ENCODE measurements around the gene USF2. TPM values are rescaled to one million over a fixed set of nuclear protein-coding genes. Genes with fewer than 3 reads are reported as not detected.

USF2 gene
- total and polyA plus RNA-seq, 2 of the 4 experiments (the other 2 are of a cell fraction): 21.3 to 65.6 TPM

GRCh38 chr19:35236638-35237400, 31.9 kb upstream of the USF2 start:
- Histone ChIP-seq H2AK9ac (replicated peaks; ENCODE audit: low read depth, low read length, poor library complexity) (no peak overlapping the region), H2BK20ac (ENCODE audit: low read depth, low read length) (no peak overlapping the region), H3K4me1 (ENCODE audit: control insufficient read depth, insufficient read depth, low read length) (no peaks in the 10 kb centered on the region), H3K36me3 (ENCODE audit: control insufficient read depth, insufficient read depth, low read length) (no peaks in the 10 kb centered on the region), H4K91ac (ENCODE audit: insufficient read depth, low read depth, low read length) (no peak overlapping the region), H2BK5ac (ENCODE audit: low read depth, low read length, poor library complexity, severe bottlenecking) (no peak overlapping the region), H3K27ac (ENCODE audit: insufficient read depth, low read length) (no peak overlapping the region), H3K4me2 (ENCODE audit: low read depth, low read length) (no peak overlapping the region), H2BK15ac (ENCODE audit: low read depth, low read length) (no peak overlapping the region), H4K5ac (ENCODE audit: low read depth, low read length) (no peak overlapping the region), H2BK120ac (ENCODE audit: low read depth, low read length) (no peak overlapping the region), H3K27me3 (ENCODE audit: control insufficient read depth, insufficient read depth, low read length) (no peaks in the 10 kb centered on the region), H3K14ac (replicated peaks; ENCODE audit: low read depth, low read length) (no peak overlapping the region), H3K4me3 (ENCODE audit: insufficient read depth, low read depth, low read length) (no peak overlapping the region), H3K9me1 (ENCODE audit: insufficient read depth, low read length) (no peaks in the 10 kb centered on the region), H3K18ac (ENCODE audit: low read depth, low read length) (no peak overlapping the region), H3K4ac (ENCODE audit: low read depth, low read length) (no peak overlapping the region), H4K8ac (ENCODE audit: low read depth in 2 of 2, low read length in 2 of 2) (no peak overlapping the region), H2AFZ (replicated peaks; ENCODE audit: low read length, poor library complexity) (no peak overlapping the region), H3K9me3 (ENCODE audit: control insufficient read depth, insufficient read depth, low read length) (no peaks in the 10 kb centered on the region), H2AK5ac (ENCODE audit: low read depth, low read length) (no peak overlapping the region), H3K56ac (ENCODE audit: extremely low read depth, insufficient read depth, low read length) (no peak overlapping the region), H3K79me1 (ENCODE audit: low read depth in 1 of 2, low read length in 2 of 2) (no peaks in the 10 kb centered on the region), H4K20me1 (ENCODE audit: insufficient read depth, low read length) (no peaks in the 10 kb centered on the region), H3K23ac (ENCODE audit: low read depth, low read length) (no peak overlapping the region), H3K9ac (ENCODE audit: low read depth, low read length) (no peak overlapping the region)
- intact Hi-C loops (cut with micrococcal nuclease): no loop called here
- TF ChIP-seq RFX5 (IDR thresholded peaks at IDR 0.05; ENCODE audit: low read depth, low read length) (no peak), RAD21 (IDR thresholded peaks at IDR 0.05; ENCODE audit: low read length) (no peak), MAFK (IDR thresholded peaks at IDR 0.05; ENCODE audit: low read depth, low read length) (no peak), USF2 (IDR thresholded peaks at IDR 0.05; ENCODE audit: low read depth, low read length) (no peak), CHD1 (IDR thresholded peaks at IDR 0.05; ENCODE audit: low read depth, low read length) (no peak), MAZ (IDR thresholded peaks at IDR 0.05; ENCODE audit: borderline replicate concordance, low read depth, low read length) (no peak), FOS (IDR thresholded peaks at IDR 0.05; ENCODE audit: low read depth, low read length) (no peak), NFE2L2 (IDR thresholded peaks at IDR 0.05; ENCODE audit: low read depth, low read length) (no peak), RCOR1 (IDR thresholded peaks at IDR 0.05; ENCODE audit: insufficient replicate concordance, low read length) (no peak), MXI1 (IDR thresholded peaks at IDR 0.05; ENCODE audit: borderline replicate concordance, low read depth, low read length) (no peak), SMC3 (IDR thresholded peaks at IDR 0.05; ENCODE audit: low read depth, low read length) (no peak)
- TF ChIP-seq, protein P1, sequence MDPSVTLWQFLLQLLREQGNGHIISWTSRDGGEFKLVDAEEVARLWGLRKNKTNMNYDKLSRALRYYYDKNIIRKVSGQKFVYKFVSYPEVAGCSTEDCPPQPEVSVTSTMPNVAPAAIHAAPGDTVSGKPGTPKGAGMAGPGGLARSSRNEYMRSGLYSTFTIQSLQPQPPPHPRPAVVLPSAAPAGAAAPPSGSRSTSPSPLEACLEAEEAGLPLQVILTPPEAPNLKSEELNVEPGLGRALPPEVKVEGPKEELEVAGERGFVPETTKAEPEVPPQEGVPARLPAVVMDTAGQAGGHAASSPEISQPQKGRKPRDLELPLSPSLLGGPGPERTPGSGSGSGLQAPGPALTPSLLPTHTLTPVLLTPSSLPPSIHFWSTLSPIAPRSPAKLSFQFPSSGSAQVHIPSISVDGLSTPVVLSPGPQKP (IDR thresholded peaks at IDR 0.05; ENCODE audit: borderline replicate concordance, low read depth, low read length): no peak
- no peak for ATAC-seq (ENCODE audit: low read depth)
- no TSS peak for BruUV-seq (replicated peaks)
- no CpG with 5 or more reads among the region's 6 CpGs for WGBS, 2 experiments (ENCODE audit: extremely low coverage in 2 of 2, insufficient read length in 1 of 2)
- ChIA-PET CTCF (no interaction called here), POLR2A (ENCODE audit: unreplicated experiment) (no interaction called here)
- no peak for DNase-seq
- dilution Hi-C loops (cut with HindIII; ENCODE audit: low sequenced_read_pairs, unreplicated experiment): no loop called here
- in situ Hi-C loops (cut with MboI; ENCODE audit: low sequenced_read_pairs): no loop called here

Measured in IMR-90 (cell line).